Measurements from ENCODE around the gene PRRG3.

PRRG3 gene

GRCh38 chrX:151701531-151701930, 6.3 kb downstream of the PRRG3 start:
- Histone ChIP-seq H3K79me2 (ENCODE audit: low read length) (no peaks in the 10 kb centered on the region), H4K20me1 (ENCODE audit: insufficient read depth, low read length) (no peaks in the 10 kb centered on the region), H3K9ac (ENCODE audit: low read length) (no peak overlapping the region), H3K4me2 (ENCODE audit: low read depth, low read length) (no peak overlapping the region), H3K27me3 (replicated peaks; ENCODE audit: insufficient read depth, low read length) (no peaks in the 10 kb centered on the region), H3K4me1 (ENCODE audit: low read length) (no peaks in the 10 kb centered on the region), H3K4me3 (ENCODE audit: low read length) (no peak overlapping the region), H3K36me3 (replicated peaks; ENCODE audit: insufficient read depth, low read length) (no peaks in the 10 kb centered on the region), H2AFZ (ENCODE audit: low read length) (no peak overlapping the region), H3K27ac (ENCODE audit: low read length) (no peak overlapping the region), H3F3A (ENCODE audit: insufficient read depth, low read length) (no peaks in the 10 kb centered on the region), H3K9me3 (replicated peaks; ENCODE audit: insufficient read depth, low read length) (no peaks in the 10 kb centered on the region), H3K9me2 (replicated peaks; ENCODE audit: insufficient read depth, low read length) (no peaks in the 10 kb centered on the region)
- TF ChIP-seq EZH2 (optimal IDR thresholded peaks at IDR 0.05; ENCODE audit: low read depth, low read length) (no peak), EZH2phosphoT487 (IDR thresholded peaks at IDR 0.05; ENCODE audit: low read length) (no peak)
- TF ChIP-seq, protein P1, sequence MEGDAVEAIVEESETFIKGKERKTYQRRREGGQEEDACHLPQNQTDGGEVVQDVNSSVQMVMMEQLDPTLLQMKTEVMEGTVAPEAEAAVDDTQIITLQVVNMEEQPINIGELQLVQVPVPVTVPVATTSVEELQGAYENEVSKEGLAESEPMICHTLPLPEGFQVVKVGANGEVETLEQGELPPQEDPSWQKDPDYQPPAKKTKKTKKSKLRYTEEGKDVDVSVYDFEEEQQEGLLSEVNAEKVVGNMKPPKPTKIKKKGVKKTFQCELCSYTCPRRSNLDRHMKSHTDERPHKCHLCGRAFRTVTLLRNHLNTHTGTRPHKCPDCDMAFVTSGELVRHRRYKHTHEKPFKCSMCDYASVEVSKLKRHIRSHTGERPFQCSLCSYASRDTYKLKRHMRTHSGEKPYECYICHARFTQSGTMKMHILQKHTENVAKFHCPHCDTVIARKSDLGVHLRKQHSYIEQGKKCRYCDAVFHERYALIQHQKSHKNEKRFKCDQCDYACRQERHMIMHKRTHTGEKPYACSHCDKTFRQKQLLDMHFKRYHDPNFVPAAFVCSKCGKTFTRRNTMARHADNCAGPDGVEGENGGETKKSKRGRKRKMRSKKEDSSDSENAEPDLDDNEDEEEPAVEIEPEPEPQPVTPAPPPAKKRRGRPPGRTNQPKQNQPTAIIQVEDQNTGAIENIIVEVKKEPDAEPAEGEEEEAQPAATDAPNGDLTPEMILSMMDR (IDR thresholded peaks at IDR 0.05; ENCODE audit: low read length): no peak
- DNase-seq: no peak

DNA sequence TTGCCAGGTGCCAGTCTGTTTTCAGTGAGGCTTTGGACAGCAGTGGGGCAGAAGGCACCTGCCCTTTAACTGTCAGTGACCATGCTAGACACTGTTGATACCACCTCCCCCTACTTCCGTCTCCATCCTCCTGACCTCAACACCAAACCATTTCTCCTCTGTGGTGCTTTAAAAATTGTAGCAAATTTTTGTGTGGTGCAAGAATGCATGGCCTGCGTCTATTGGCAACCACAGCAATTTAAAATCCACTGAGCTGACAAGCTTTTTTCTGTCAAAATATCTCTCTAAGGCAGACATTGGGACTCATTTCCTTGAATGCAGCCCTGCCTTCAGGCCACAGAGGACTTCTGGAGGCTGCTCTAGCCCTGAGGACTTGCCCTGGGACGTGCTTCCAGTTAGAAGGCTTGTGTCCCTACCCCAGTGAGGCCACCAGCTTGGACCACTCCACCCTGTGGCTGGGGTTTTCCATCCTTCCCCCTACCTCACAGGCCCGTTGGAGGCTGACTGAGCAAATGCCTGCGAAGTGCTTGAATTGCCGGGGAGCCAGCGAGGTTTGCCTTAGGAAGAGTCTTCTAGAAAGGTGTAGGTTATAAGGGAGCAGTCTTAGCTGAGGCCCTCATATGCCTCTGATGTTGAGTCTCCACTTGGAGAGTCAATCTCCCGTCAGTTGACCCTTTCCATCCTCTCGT, 6.9 kb downstream of the PRRG3 start:
- DNase-seq: no peak
- Histone ChIP-seq H3K9me3 (replicated peaks; ENCODE audit: insufficient read depth, low read length) (no peaks in the 10 kb centered on the region), H3F3A (ENCODE audit: insufficient read depth, low read length) (no peaks in the 10 kb centered on the region), H3K4me1 (ENCODE audit: low read length) (no peaks in the 10 kb centered on the region), H3K27me3 (replicated peaks; ENCODE audit: insufficient read depth, low read length) (no peaks in the 10 kb centered on the region), H3K4me2 (ENCODE audit: low read depth, low read length) (no peak overlapping the region), H3K9me2 (replicated peaks; ENCODE audit: insufficient read depth, low read length) (no peaks in the 10 kb centered on the region), H3K4me3 (ENCODE audit: low read length) (no peak overlapping the region), H4K20me1 (ENCODE audit: insufficient read depth, low read length) (no peaks in the 10 kb centered on the region), H3K27ac (ENCODE audit: low read length) (no peak overlapping the region), H3K36me3 (replicated peaks; ENCODE audit: insufficient read depth, low read length) (no peaks in the 10 kb centered on the region), H3K79me2 (ENCODE audit: low read length) (no peaks in the 10 kb centered on the region), H3K9ac (ENCODE audit: low read length) (no peak overlapping the region), H2AFZ (ENCODE audit: low read length) (no peak overlapping the region)
- no peak for TF ChIP-seq EZH2 (optimal IDR thresholded peaks at IDR 0.05; ENCODE audit: low read depth, low read length)

GRCh38 chrX:151702741-151703340, 7.6 kb downstream of the PRRG3 start:
- no peaks in the 10 kb centered on the region for H3K9me2 ChIP-seq (replicated peaks; ENCODE audit: insufficient read depth, low read length)
- no peaks in the 10 kb centered on the region for H3K9me3 ChIP-seq (replicated peaks; ENCODE audit: insufficient read depth, low read length)
- TF ChIP-seq EZH2 (optimal IDR thresholded peaks at IDR 0.05; ENCODE audit: low read depth, low read length) (no peak), EZH2phosphoT487 (IDR thresholded peaks at IDR 0.05; ENCODE audit: low read length) (no peak)
- TF ChIP-seq, protein P1 (IDR thresholded peaks at IDR 0.05; ENCODE audit: low read length): no peak
- no peak overlapping the region for H3K27ac ChIP-seq (ENCODE audit: low read length)
- H2AFZ ChIP-seq (ENCODE audit: low read length): no peak overlapping the region
- no peaks in the 10 kb centered on the region for H3F3A ChIP-seq (ENCODE audit: insufficient read depth, low read length)
- no peak overlapping the region for H3K9ac ChIP-seq (ENCODE audit: low read length)
- no peak overlapping the region for H3K4me2 ChIP-seq (ENCODE audit: low read depth, low read length)
- H4K20me1 ChIP-seq (ENCODE audit: insufficient read depth, low read length): no peaks in the 10 kb centered on the region
- H3K4me1 ChIP-seq (ENCODE audit: low read length): no peaks in the 10 kb centered on the region
- H3K4me3 ChIP-seq (ENCODE audit: low read length): no peak overlapping the region
- H3K36me3 ChIP-seq (replicated peaks; ENCODE audit: insufficient read depth, low read length): no peaks in the 10 kb centered on the region
- no peaks in the 10 kb centered on the region for H3K79me2 ChIP-seq (ENCODE audit: low read length)
- DNase-seq: no peak
- H3K27me3 ChIP-seq (replicated peaks; ENCODE audit: insufficient read depth, low read length): no peaks in the 10 kb centered on the region

DNA sequence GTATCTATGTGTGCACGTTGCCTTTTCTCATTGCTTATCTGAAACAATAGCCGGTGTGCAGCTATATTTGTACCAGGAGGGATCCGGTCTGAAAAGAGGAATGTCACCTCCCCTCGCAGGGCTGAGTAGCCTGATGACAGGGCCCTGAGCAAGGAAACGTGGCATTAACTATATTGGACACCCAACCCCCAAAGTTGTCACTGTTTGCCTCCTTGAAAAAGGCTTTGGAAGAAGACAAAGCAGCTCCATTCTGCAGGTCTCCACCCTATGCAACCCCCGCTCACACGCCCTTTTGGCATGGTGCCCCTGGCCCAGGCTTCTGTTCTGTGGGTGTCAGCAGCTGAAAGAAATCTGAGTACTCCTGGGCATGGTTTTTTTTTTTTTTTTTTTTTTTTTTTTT, 8.2 kb downstream of the PRRG3 start:
- TF ChIP-seq, protein P1 (IDR thresholded peaks at IDR 0.05; ENCODE audit: low read length): no peak
- TF ChIP-seq EZH2phosphoT487 (IDR thresholded peaks at IDR 0.05; ENCODE audit: low read length): no peak
- TF ChIP-seq EZH2 (optimal IDR thresholded peaks at IDR 0.05; ENCODE audit: low read depth, low read length): no peak
- H3K4me1 ChIP-seq (ENCODE audit: low read length): no peaks in the 10 kb centered on the region
- H3K4me3 ChIP-seq (ENCODE audit: low read length): no peak overlapping the region
- H3F3A ChIP-seq (ENCODE audit: insufficient read depth, low read length): no peaks in the 10 kb centered on the region
- H3K36me3 ChIP-seq (replicated peaks; ENCODE audit: insufficient read depth, low read length): no peaks in the 10 kb centered on the region
- H3K4me2 ChIP-seq (ENCODE audit: low read depth, low read length): no peak overlapping the region
- H3K9me3 ChIP-seq (replicated peaks; ENCODE audit: insufficient read depth, low read length): no peaks in the 10 kb centered on the region
- H2AFZ ChIP-seq (ENCODE audit: low read length): no peak overlapping the region
- H3K27ac ChIP-seq (ENCODE audit: low read length): no peak overlapping the region
- no peaks in the 10 kb centered on the region for H4K20me1 ChIP-seq (ENCODE audit: insufficient read depth, low read length)
- H3K9me2 ChIP-seq (replicated peaks; ENCODE audit: insufficient read depth, low read length): no peaks in the 10 kb centered on the region
- H3K79me2 ChIP-seq (ENCODE audit: low read length): no peaks in the 10 kb centered on the region
- DNase-seq: no peak
- no peak overlapping the region for H3K9ac ChIP-seq (ENCODE audit: low read length)
- H3K27me3 ChIP-seq (replicated peaks; ENCODE audit: insufficient read depth, low read length): no peaks in the 10 kb centered on the region
